H9 (cell line): ENCODE measurements around the gene CACFD1. TPM values are rescaled to one million over a fixed set of nuclear protein-coding genes. Genes with fewer than 3 reads are reported as not detected.

Source experiments
- DNase-seq: peaks from one replicate; pipeline ENCODE4 v3.0.0-alpha.2; 2017
- H2AFZ ChIP-seq: one replicate; pipeline ENCODE4 v1.6.1; 2013; ENCODE audit warnings: mild to moderate bottlenecking, low read length, control low read depth, moderate library complexity
- H2AK5ac ChIP-seq: 2 replicates; pipeline ENCODE4 v1.6.1; 2013; ENCODE audit warnings: low read length, control low read depth, mixed read lengths; ENCODE audit not compliant: insufficient read length
- H2BK120ac ChIP-seq: one replicate; pipeline ENCODE4 v1.6.1; 2013; ENCODE audit warnings: low read depth, mild to moderate bottlenecking, low read length, control low read depth, inconsistent platforms; ENCODE audit not compliant: poor library complexity, severe bottlenecking
- H2BK12ac ChIP-seq: 2 replicates; pipeline ENCODE4 v1.6.1; 2013; ENCODE audit warnings: low read length, control low read depth, mixed read lengths, low read depth; ENCODE audit not compliant: insufficient read length
- H2BK15ac ChIP-seq: 2 replicates; pipeline ENCODE4 v1.6.1; 2013; ENCODE audit warnings: low read depth, low read length, control low read depth
- H2BK20ac ChIP-seq: one replicate; pipeline ENCODE4 v1.6.1; 2013; ENCODE audit warnings: low read depth, mild to moderate bottlenecking, low read length, control low read depth, inconsistent platforms; ENCODE audit not compliant: poor library complexity, severe bottlenecking
- H2BK5ac ChIP-seq: 2 replicates; pipeline ENCODE4 v1.6.1; 2013; ENCODE audit warnings: low read length, control low read depth, mixed read lengths; ENCODE audit not compliant: insufficient read length
- H3K14ac ChIP-seq: 2 replicates; pipeline ENCODE4 v1.6.1; 2013; ENCODE audit warnings: low read length, control low read depth; ENCODE audit not compliant: insufficient read depth
- H3K18ac ChIP-seq: 2 replicates; pipeline ENCODE4 v1.6.1; 2013; ENCODE audit warnings: low read depth, mild to moderate bottlenecking, mixed read lengths, low read length, control low read depth; ENCODE audit not compliant: insufficient read length
- H3K23ac ChIP-seq: 2 replicates; pipeline ENCODE4 v1.6.1; 2013; ENCODE audit warnings: low read length, control low read depth, mixed read lengths, low read depth; ENCODE audit not compliant: insufficient read length
- H3K23me2 ChIP-seq: 2 replicates; pipeline ENCODE4 v1.6.1; 2013; ENCODE audit warnings: low read depth, mild to moderate bottlenecking, mixed read lengths, low read length, control low read depth; ENCODE audit not compliant: insufficient read length, poor library complexity, severe bottlenecking
- H3K27ac ChIP-seq: 2 replicates; pipeline ENCODE4 v1.5.1; 2013; ENCODE audit warnings: low read length, control low read depth, mixed read lengths, low read depth; ENCODE audit not compliant: insufficient read length
- H3K27me3 ChIP-seq: 2 replicates; pipeline ENCODE4 v1.6.1; 2013; ENCODE audit warnings: low read length, control low read depth, inconsistent platforms; ENCODE audit not compliant: insufficient read depth
- H3K4ac ChIP-seq: 2 replicates; pipeline ENCODE4 v1.6.1; 2013; ENCODE audit warnings: low read depth, mild to moderate bottlenecking, control low read depth, inconsistent platforms, low read length, moderate library complexity
- H3K4me1 ChIP-seq: 2 replicates; pipeline ENCODE4 v1.6.1; 2013; ENCODE audit warnings: low read length, control low read depth, inconsistent platforms; ENCODE audit not compliant: insufficient read depth
- H3K4me2 ChIP-seq: 2 replicates; pipeline ENCODE4 v1.6.1; 2013; ENCODE audit warnings: low read length, control low read depth, mixed read lengths; ENCODE audit not compliant: insufficient read length, insufficient read depth
- H3K56ac ChIP-seq: 2 replicates; pipeline ENCODE4 v1.6.1; 2013; ENCODE audit warnings: low read depth, mild to moderate bottlenecking, mixed read lengths, low read length, control low read depth; ENCODE audit not compliant: insufficient read length
- H3K79me1 ChIP-seq: 2 replicates; pipeline ENCODE4 v1.6.1; 2013; ENCODE audit warnings: low read depth, mild to moderate bottlenecking, moderate library complexity, low read length, control low read depth, inconsistent platforms; ENCODE audit not compliant: insufficient read depth, poor library complexity, severe bottlenecking
- H3K79me2 ChIP-seq: 2 replicates; pipeline ENCODE4 v1.6.1; 2013; ENCODE audit warnings: low read length, control low read depth, inconsistent platforms; ENCODE audit not compliant: insufficient read depth
- H3K9ac ChIP-seq: 2 replicates; pipeline ENCODE4 v1.6.1; 2013; ENCODE audit warnings: low read length, control low read depth, mixed read lengths; ENCODE audit not compliant: insufficient read length; ENCODE audit errors: extremely low read depth
- H3K9me3 ChIP-seq: one replicate; pipeline ENCODE4 v1.6.1; 2013; ENCODE audit warnings: low read depth, low read length, inconsistent platforms; ENCODE audit not compliant: control insufficient read depth
- H3T11ph ChIP-seq: one replicate; pipeline ENCODE4 v1.6.1; 2013; ENCODE audit warnings: mild to moderate bottlenecking, low read length, control low read depth, inconsistent platforms
- H4K20me1 ChIP-seq: one replicate; pipeline ENCODE4 v1.6.1; 2013; ENCODE audit not compliant: control insufficient read depth, insufficient read length, insufficient read depth
- H4K5ac ChIP-seq: 2 replicates; pipeline ENCODE4 v1.6.1; 2013; ENCODE audit warnings: low read depth, mild to moderate bottlenecking, mixed read lengths, low read length, control low read depth; ENCODE audit not compliant: insufficient read length
- H4K8ac ChIP-seq: replicated peaks from 2 replicates; pipeline ENCODE4 v1.6.1; 2013; ENCODE audit warnings: low read length, control low read depth, mixed read lengths, low read depth; ENCODE audit not compliant: insufficient read length
- H4K91ac ChIP-seq: 2 replicates; pipeline ENCODE4 v1.6.1; 2013; ENCODE audit warnings: low read depth, mild to moderate bottlenecking, moderate library complexity, mixed read lengths, low read length, control low read depth; ENCODE audit not compliant: insufficient read length
- H3K27ac Mint-ChIP-seq, 3 experiments: 2 replicates in 2 of 3; 3 replicates in 1 of 3; pipeline ENCODE4 v1.8.0; 2020 to 2021; ENCODE audit warnings: mixed read lengths in 3 of 3, mild to moderate bottlenecking in 1 of 3, moderate library complexity in 1 of 3
- H3K27me3 Mint-ChIP-seq: 2 replicates; pipeline ENCODE4 v1.8.0; 2021; ENCODE audit warnings: low read depth, mild to moderate bottlenecking, moderate library complexity, mixed read lengths
- H3K36me3 Mint-ChIP-seq, 3 experiments: 2 replicates in 2 of 3; 3 replicates in 1 of 3; pipeline ENCODE4 v1.8.0; 2020 to 2021; ENCODE audit warnings: low read depth in 3 of 3, mixed read lengths in 3 of 3; ENCODE audit not compliant: insufficient read depth in 1 of 3
- H3K4me1 Mint-ChIP-seq, 2 experiments: 2 replicates each; pipeline ENCODE4 v1.8.0; 2020; ENCODE audit warnings: mixed read lengths in 2 of 2
- H3K4me3 Mint-ChIP-seq, 2 experiments: 2 replicates in 1 of 2; 3 replicates in 1 of 2; pipeline ENCODE4 v1.8.0; 2020 to 2021; ENCODE audit warnings: mild to moderate bottlenecking in 2 of 2, mixed read lengths in 2 of 2, moderate library complexity in 1 of 2
- H3K9me3 Mint-ChIP-seq, 2 experiments: 2 replicates in 1 of 2; 3 replicates in 1 of 2; pipeline ENCODE4 v1.8.0; 2020; ENCODE audit warnings: mild to moderate bottlenecking in 2 of 2, mixed read lengths in 2 of 2, moderate library complexity in 1 of 2
- CTCF ChIP-seq: fragments of 200-600 bp; sonication (generic); conservative IDR thresholded peaks from 3 replicates; pipeline ENCODE4 v1.8.0; 2021; ENCODE audit warnings: antibody characterized with exemption, mild to moderate bottlenecking
- WGBS: extraction: QIAGEN DNeasy Blood & Tissue Kit; methylation state at CpG from one replicate; pipeline ENCODE4 v1.1.7; 2013; ENCODE audit warnings: missing lambda C conversion rate, low lambda C conversion rate, mixed read lengths; ENCODE audit not compliant: insufficient read length; ENCODE audit errors: extremely low coverage; 5-methylcytosine and 5-hydroxymethylcytosine counted together
- total RNA-seq: library from RNA; stranded (reverse); gene quantifications from 2 replicates; pipeline ENCODE4 v1.2.1, GENCODE V29; 2021

CACFD1 gene
- total RNA-seq, 1 experiment from 2014 or later = 20.0 TPM

GRCh38 chr9:133474853-133475252 lies 15.1 kb downstream of the CACFD1 start:
- Histone ChIP-seq H3K14ac (no peak overlapping the region), H3K79me2 (no peaks in the 10 kb centered on the region; the same call in 1 of the 2 replicates), H3K27ac (no peak overlapping the region), H3K18ac (no peak overlapping the region), H3K4ac (no peak overlapping the region), H3K9me3 (no peaks in the 10 kb centered on the region), H4K91ac (no peak overlapping the region), H2BK12ac (no peak overlapping the region), H3K23me2 (peaks cover 13% of the 10 kb centered on the region), H3K23ac (no peak overlapping the region), H2AK5ac (no peak overlapping the region), H3K56ac (no peak overlapping the region), H2BK20ac (no peak overlapping the region), H3T11ph (no peak overlapping the region), H4K5ac (no peak overlapping the region), H4K8ac (no peak overlapping the region), H3K9ac (no peak overlapping the region), H2BK120ac (no peak overlapping the region), H3K4me2 (no peak overlapping the region), H3K27me3 (no peaks in the 10 kb centered on the region), H4K20me1 (no peaks in the 10 kb centered on the region), H2BK15ac (no peak overlapping the region), H3K4me1 (0 out of 2 replicates have a peak, but pooled peaks cover 2% of the 10 kb centered on the region), H3K79me1 (no peaks in the 10 kb centered on the region), H2AFZ (no peak overlapping the region), H2BK5ac (no peak overlapping the region)
- H3K4me3 Mint-ChIP-seq = no peak overlapping the region
- H3K9me3 Mint-ChIP-seq = no peaks in the 10 kb centered on the region
- peaks cover 5% of the 10 kb centered on the region for H3K27me3 Mint-ChIP-seq
- no peak overlapping the region for H3K27ac Mint-ChIP-seq
- DNase-seq = no peak
- H3K4me1 Mint-ChIP-seq = peaks cover 4 to 9% of the 10 kb centered on the region in 2 experiments
- TF ChIP-seq CTCF = peak; percentile 26; the same call in 1 of the 3 replicates
- peaks cover 11 to 20% (median 12%) of the 10 kb centered on the region in 3 experiments; a peak in 6 of 7 replicates for H3K36me3 Mint-ChIP-seq
- WGBS = no CpG with 5 or more reads among the region's 20 CpGs
